Stimulated activated CD4-positive, alpha-beta T cell treated with anti-CD3 and anti-CD28 coated beads, Interleukin-4, amount 100 ng/mL, for 48 hours (primary cell): ENCODE results near the gene SOCS3.
"Not testable (repeated sequence)": the region's sequence is repeated elsewhere in the genome, so short reads cannot be mapped to it uniquely, and the experiment has no call there.

Source experiments
- DNase-seq, 2 donors: peaks; one replicate each; pipeline ENCODE4 v3.0.0-alpha.2; 2020; ENCODE audit warnings: low read depth in 2 of 2

SOCS3 gene

DNA sequence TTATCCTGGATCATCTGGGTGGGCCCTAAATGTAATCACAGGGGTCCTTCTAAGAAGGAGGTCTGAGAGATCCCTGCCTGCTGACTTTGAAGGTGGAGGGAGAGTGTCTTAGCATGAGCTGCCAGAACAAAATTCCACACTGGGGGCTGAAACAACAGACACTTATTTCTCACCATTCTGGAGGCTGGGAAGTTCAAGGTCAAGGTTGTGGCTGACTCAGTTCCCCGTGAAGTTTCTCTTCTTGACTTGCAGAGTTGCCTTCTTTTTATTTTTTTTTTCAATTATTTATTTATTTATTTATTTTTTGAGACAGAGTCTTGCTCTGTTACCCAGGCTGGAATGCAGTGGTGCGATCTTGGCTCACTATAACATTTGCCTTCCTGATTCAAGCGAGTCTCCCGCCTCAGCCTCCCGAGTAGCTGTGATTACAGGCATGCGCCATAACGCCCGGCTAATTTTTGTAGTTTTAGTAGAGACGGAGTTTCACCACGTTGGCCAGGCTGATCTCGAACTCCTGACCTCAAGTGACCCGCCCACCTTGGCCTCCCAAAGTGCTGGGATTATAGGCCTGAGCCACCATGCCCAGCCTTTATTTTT is 50.1 kb downstream of the SOCS3 start:
- not testable (repeated sequence) for DNase-seq

DNA sequence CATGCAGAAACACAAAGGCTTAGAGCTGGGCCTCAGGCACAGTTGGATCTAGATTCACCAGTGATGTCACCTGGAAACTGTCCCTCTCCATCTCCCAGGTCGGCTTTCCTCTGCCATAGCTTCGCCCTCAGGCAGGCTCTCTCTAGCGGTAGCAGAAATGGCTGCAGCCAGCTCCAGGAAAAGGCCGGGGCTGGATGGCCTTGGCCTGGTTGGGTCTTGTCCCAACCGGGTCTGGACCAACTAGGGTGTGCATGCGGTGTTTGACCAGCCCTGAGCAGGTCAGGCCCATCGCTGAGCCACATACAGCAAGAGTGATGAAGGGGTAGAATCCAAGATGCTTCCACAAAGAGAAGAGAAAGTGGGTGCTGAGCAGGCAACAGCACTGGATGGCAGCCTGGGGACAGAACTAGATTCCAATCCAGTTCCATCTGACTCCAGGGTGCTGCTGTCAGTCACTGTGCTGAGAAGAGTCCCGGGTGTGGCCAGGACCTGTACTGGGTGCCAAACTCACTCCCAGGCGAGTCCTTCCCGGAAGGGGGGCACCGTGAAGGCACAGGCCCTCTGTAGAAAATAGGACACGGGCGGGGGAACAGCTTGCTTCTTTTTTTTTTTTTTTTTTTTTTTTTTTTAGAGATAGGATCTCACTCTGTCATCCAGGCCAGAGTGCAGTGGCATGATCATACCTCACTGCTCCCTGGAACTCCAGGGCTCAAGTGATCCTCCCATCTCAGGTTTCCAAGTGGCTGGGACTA is 51.8 kb downstream of the SOCS3 start:
- no peak for DNase-seq

GRCh38 chr17:78306913-78307312 is 53.0 kb downstream of the SOCS3 start:
- DNase-seq = no peak
